HuH-7.5 (cell line): ENCODE data around the gene MEGF11.

Experiments
- DNase-seq: peaks from one replicate; pipeline ENCODE4 v3.0.0; 2011; ENCODE audit warnings: low spot score

Gene MEGF11

GRCh38 chr15:66065325-66065724, 188.2 kb downstream of the MEGF11 start:
- DNase-seq, result no peak

GRCh38 chr15:66063147-66063546, 190.4 kb downstream of the MEGF11 start:
- no peak for DNase-seq

GRCh38 chr15:66057089-66057488, 196.5 kb downstream of the MEGF11 start:
- DNase-seq, result no peak

GRCh38 chr15:66053991-66054390, 199.6 kb downstream of the MEGF11 start:
- no peak for DNase-seq

GRCh38 chr15:66051833-66052232, 201.7 kb downstream of the MEGF11 start:
- no peak for DNase-seq

GRCh38 chr15:66050264-66050663, 203.3 kb downstream of the MEGF11 start:
- DNase-seq, result no peak

GRCh38 chr15:66049353-66049752, 204.2 kb downstream of the MEGF11 start:
- no peak for DNase-seq

- no peak for DNase-seq
These were observed 206.1 kb downstream of the MEGF11 start for GRCh38 chr15:66047321-66048024.

- no peak for DNase-seq
These were observed 206.8 kb downstream of the MEGF11 start for GRCh38 chr15:66046751-66047150.

- DNase-seq, result no peak
These were observed 207.2 kb downstream of the MEGF11 start for GRCh38 chr15:66046326-66046725.

GRCh38 chr15:66045542-66045941, 208.0 kb downstream of the MEGF11 start:
- no peak for DNase-seq

- DNase-seq, result no peak
These were observed 208.7 kb downstream of the MEGF11 start for GRCh38 chr15:66044837-66045236.

GRCh38 chr15:66043264-66043663, 210.3 kb downstream of the MEGF11 start:
- peak; percentile 57 for DNase-seq

- DNase-seq, result no peak
These were observed 210.9 kb downstream of the MEGF11 start for GRCh38 chr15:66042624-66043023.

GRCh38 chr15:66041276-66041675, 212.3 kb downstream of the MEGF11 start:
- DNase-seq, result no peak

- no peak for DNase-seq
These were observed 213.2 kb downstream of the MEGF11 start for GRCh38 chr15:66040211-66040892.

- no peak for DNase-seq
These were observed 214.3 kb downstream of the MEGF11 start for GRCh38 chr15:66039117-66039871.

- DNase-seq, result no peak
These were observed 215.0 kb downstream of the MEGF11 start for GRCh38 chr15:66038387-66039116.

GRCh38 chr15:66036859-66037258, 216.7 kb downstream of the MEGF11 start:
- no peak for DNase-seq

GRCh38 chr15:66035901-66036300, 217.6 kb downstream of the MEGF11 start:
- DNase-seq, result no peak

GRCh38 chr15:66033143-66033542, 220.4 kb downstream of the MEGF11 start:
- no peak for DNase-seq

GRCh38 chr15:66032006-66032405, 221.5 kb downstream of the MEGF11 start:
- no peak for DNase-seq
